ENCODE data around the gene ADA.

The ADA gene

GRCh38 chr20:44618318-44618731, 33.2 kb downstream of the ADA start:
- Histone ChIP-seq H3K27me3 (no peaks in the 10 kb centered on the region), H3K4me2 (peak overlapping the region; percentile 87), H3K9me3 (peaks cover 5% of the 10 kb centered on the region; the same call in 1 of the 2 replicates), H4K20me1 (peaks cover 56% of the 10 kb centered on the region), H3K4me1 (peaks cover 85% of the 10 kb centered on the region), H3K4me3 (no peak overlapping the region), H3K36me3 (peaks cover 88% of the 10 kb centered on the region), H3K27ac (peak overlapping the region; percentile 55), H3K9ac (no peak overlapping the region; the same call in 1 of the 2 replicates)
- no peak for TF ChIP-seq Cebpa-rat (IDR thresholded peaks at IDR 0.05)

GRCh38 chr20:44616604-44616964, 34.9 kb downstream of the ADA start:
- TF ChIP-seq Cebpa-rat (IDR thresholded peaks at IDR 0.05), result no peak
- Histone ChIP-seq H3K27ac (peak overlapping the region; percentile 91), H3K27me3 (no peaks in the 10 kb centered on the region), H3K9ac (peak overlapping the region; percentile 75; the same call in 1 of the 2 replicates), H3K4me2 (peak overlapping the region; percentile 87), H3K4me1 (peaks cover 95% of the 10 kb centered on the region), H3K4me3 (no peak overlapping the region), H3K9me3 (no peaks in the 10 kb centered on the region), H4K20me1 (peaks cover 53% of the 10 kb centered on the region), H3K36me3 (peaks cover 82% of the 10 kb centered on the region)

GRCh38 chr20:44615876-44616603, 35.5 kb downstream of the ADA start:
- peaks cover 95% of the 10 kb centered on the region for H3K4me1 ChIP-seq
- no peak for TF ChIP-seq Cebpa-rat (IDR thresholded peaks at IDR 0.05)
- peak overlapping the region; percentile 91 for H3K27ac ChIP-seq
- peak overlapping the region; percentile 87 for H3K4me2 ChIP-seq
- peak overlapping the region; percentile 25; the same call in 1 of the 2 replicates for H3K4me3 ChIP-seq
- no peaks in the 10 kb centered on the region for H3K9me3 ChIP-seq
- peaks cover 48% of the 10 kb centered on the region for H4K20me1 ChIP-seq
- H3K27me3 ChIP-seq, result no peaks in the 10 kb centered on the region
- peaks cover 77% of the 10 kb centered on the region for H3K36me3 ChIP-seq
- peak overlapping the region; percentile 75 for H3K9ac ChIP-seq

- H3K9ac ChIP-seq, result peak overlapping the region; percentile 75
- H3K27me3 ChIP-seq, result no peaks in the 10 kb centered on the region
- peaks cover 95% of the 10 kb centered on the region for H3K4me1 ChIP-seq
- TF ChIP-seq Cebpa-rat (IDR thresholded peaks at IDR 0.05), result no peak
- H3K36me3 ChIP-seq, result peaks cover 69% of the 10 kb centered on the region
- H3K4me2 ChIP-seq, result peak overlapping the region; percentile 87
- peak overlapping the region; percentile 40; the same call in 1 of the 2 replicates for H3K4me3 ChIP-seq
- peak overlapping the region; percentile 91 for H3K27ac ChIP-seq
- H3K9me3 ChIP-seq, result no peaks in the 10 kb centered on the region
- H4K20me1 ChIP-seq, result peaks cover 47% of the 10 kb centered on the region
Observed at GRCh38 chr20:44615169-44615791, 36.2 kb downstream of the ADA start.

- Histone ChIP-seq H3K9me3 (no peaks in the 10 kb centered on the region), H3K36me3 (peaks cover 62% of the 10 kb centered on the region), H3K27me3 (no peaks in the 10 kb centered on the region), H4K20me1 (peaks cover 41% of the 10 kb centered on the region), H3K4me3 (peak overlapping the region; percentile 40; the same call in 1 of the 2 replicates), H3K4me2 (peak overlapping the region; percentile 87), H3K9ac (peak overlapping the region; percentile 75), H3K4me1 (peaks cover 95% of the 10 kb centered on the region), H3K27ac (peak overlapping the region; percentile 91)
- no peak for TF ChIP-seq Cebpa-rat (IDR thresholded peaks at IDR 0.05)
Observed at GRCh38 chr20:44614525-44614924, 37.0 kb downstream of the ADA start.

- peak overlapping the region; percentile 91 for H3K27ac ChIP-seq
- no peak overlapping the region for H3K4me3 ChIP-seq
- H3K9ac ChIP-seq, result 0 out of 2 replicates have a peak overlapping the region, but pooled peaks have one; percentile 12
- no peak for TF ChIP-seq Cebpa-rat (IDR thresholded peaks at IDR 0.05)
- no peaks in the 10 kb centered on the region for H3K27me3 ChIP-seq
- no peaks in the 10 kb centered on the region for H3K9me3 ChIP-seq
- H3K4me1 ChIP-seq, result peaks cover 92% of the 10 kb centered on the region
- 0 out of 2 replicates have a peak overlapping the region, but pooled peaks have one; percentile 87 for H3K4me2 ChIP-seq
- H3K36me3 ChIP-seq, result peaks cover 52% of the 10 kb centered on the region
- H4K20me1 ChIP-seq, result peaks cover 31% of the 10 kb centered on the region
Observed at GRCh38 chr20:44613575-44613974, 37.9 kb downstream of the ADA start.

GRCh38 chr20:44610313-44610962, 41.1 kb downstream of the ADA start:
- Histone ChIP-seq H3K9ac (peak overlapping the region; percentile 42), H3K27ac (peak overlapping the region; percentile 76), H3K36me3 (peaks cover 27% of the 10 kb centered on the region)

GRCh38 chr20:44609516-44610312, 41.8 kb downstream of the ADA start:
- Histone ChIP-seq H3K4me2 (peak overlapping the region; percentile 72), H3K27ac (peak overlapping the region; percentile 76), H3K36me3 (peaks cover 25% of the 10 kb centered on the region), H3K4me1 (peaks cover 53% of the 10 kb centered on the region), H3K9me3 (no peaks in the 10 kb centered on the region), H4K20me1 (no peaks in the 10 kb centered on the region), H3K9ac (peak overlapping the region; percentile 42), H3K4me3 (no peak overlapping the region), H3K27me3 (no peaks in the 10 kb centered on the region)
- no peak for TF ChIP-seq Cebpa-rat (IDR thresholded peaks at IDR 0.05)

More at GRCh38 chr20:44610313-44610962, 41.1 kb downstream of the ADA start:
- no peaks in the 10 kb centered on the region for H3K9me3 ChIP-seq
- no peaks in the 10 kb centered on the region for H4K20me1 ChIP-seq
- no peaks in the 10 kb centered on the region for H3K27me3 ChIP-seq
- peaks cover 60% of the 10 kb centered on the region for H3K4me1 ChIP-seq
- peak; percentile 77 for TF ChIP-seq Cebpa-rat (IDR thresholded peaks at IDR 0.05)
- H3K4me3 ChIP-seq, result no peak overlapping the region
- H3K4me2 ChIP-seq, result peak overlapping the region; percentile 72

GRCh38 chr20:44609006-44609515, 42.4 kb downstream of the ADA start:
- TF ChIP-seq Cebpa-rat (IDR thresholded peaks at IDR 0.05), result no peak
- Histone ChIP-seq H3K27ac (peak overlapping the region; percentile 14), H4K20me1 (no peaks in the 10 kb centered on the region), H3K4me2 (peak overlapping the region; percentile 72; the same call in 1 of the 2 replicates), H3K4me3 (no peak overlapping the region), H3K9me3 (no peaks in the 10 kb centered on the region), H3K27me3 (no peaks in the 10 kb centered on the region), H3K4me1 (peaks cover 47% of the 10 kb centered on the region), H3K36me3 (peaks cover 19% of the 10 kb centered on the region), H3K9ac (no peak overlapping the region)

Data from BLaER1 (cell line).